ENCODE measurements around the gene GRAP2. TPM values are rescaled to one million over a fixed set of nuclear protein-coding genes. Genes with fewer than 3 reads are reported as not detected.

The GRAP2 gene
- total and polyA plus RNA-seq, 2 donors: 1.7 to 3.2 TPM

DNA sequence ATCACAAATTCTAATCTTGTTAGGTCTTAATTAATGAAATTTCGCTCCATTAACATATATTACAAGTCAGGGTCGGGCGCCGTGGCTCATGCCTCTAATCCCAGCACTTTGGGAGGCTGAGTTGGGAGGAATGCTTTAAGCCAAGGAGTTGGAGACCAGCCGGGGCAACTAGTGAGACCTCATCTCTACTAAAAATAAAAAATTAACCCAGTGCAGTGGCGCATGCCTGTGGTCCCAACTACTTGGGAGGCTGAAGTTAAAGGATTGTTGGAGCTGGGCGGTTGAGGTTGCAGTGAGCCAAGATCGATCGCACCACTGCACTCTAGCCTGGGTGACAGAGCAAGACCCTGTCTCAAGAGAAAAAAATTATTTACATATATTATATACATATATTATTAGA, 61.2 kb downstream of the GRAP2 start:
- Histone ChIP-seq H3K27ac (ENCODE audit: low read depth) (no peak overlapping the region), H3K36me3 (ENCODE audit: insufficient read depth) (no peaks in the 10 kb centered on the region), H3K4me1 (ENCODE audit: insufficient read depth) (no peaks in the 10 kb centered on the region), H3K4me3 (ENCODE audit: low read depth, low read length) (no peak overlapping the region)
- 97% methylated on average over 9 of the region's 9 CpGs for WGBS
- no peak for DNase-seq (ENCODE audit: extremely low spot score)

DNA sequence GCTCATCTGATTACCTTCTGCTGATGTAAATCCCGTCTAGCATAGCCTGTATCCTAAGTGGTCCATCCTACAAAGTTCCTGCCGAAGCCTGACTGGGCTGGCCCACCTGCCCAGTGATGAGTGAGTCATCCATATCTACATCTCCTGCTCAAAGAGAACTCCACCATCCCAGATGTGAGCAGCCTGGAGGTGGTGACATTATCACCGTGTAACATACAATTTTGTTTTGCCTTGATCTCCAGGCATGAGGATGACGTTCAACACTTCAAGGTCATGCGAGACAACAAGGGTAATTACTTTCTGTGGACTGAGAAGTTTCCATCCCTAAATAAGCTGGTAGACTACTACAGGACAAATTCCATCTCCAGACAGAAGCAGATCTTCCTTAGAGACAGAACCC, 64.9 kb downstream of the GRAP2 start:
- H3K36me3 ChIP-seq (ENCODE audit: insufficient read depth): no peaks in the 10 kb centered on the region
- H3K4me3 ChIP-seq (ENCODE audit: low read depth, low read length): no peak overlapping the region
- no peak for DNase-seq (ENCODE audit: extremely low spot score)
- 67% methylated on average over 5 of the region's 5 CpGs for whole genome bisulfite sequencing
- H3K27ac ChIP-seq (ENCODE audit: low read depth): no peak overlapping the region
- H3K4me1 ChIP-seq (ENCODE audit: insufficient read depth): no peaks in the 10 kb centered on the region

DNA sequence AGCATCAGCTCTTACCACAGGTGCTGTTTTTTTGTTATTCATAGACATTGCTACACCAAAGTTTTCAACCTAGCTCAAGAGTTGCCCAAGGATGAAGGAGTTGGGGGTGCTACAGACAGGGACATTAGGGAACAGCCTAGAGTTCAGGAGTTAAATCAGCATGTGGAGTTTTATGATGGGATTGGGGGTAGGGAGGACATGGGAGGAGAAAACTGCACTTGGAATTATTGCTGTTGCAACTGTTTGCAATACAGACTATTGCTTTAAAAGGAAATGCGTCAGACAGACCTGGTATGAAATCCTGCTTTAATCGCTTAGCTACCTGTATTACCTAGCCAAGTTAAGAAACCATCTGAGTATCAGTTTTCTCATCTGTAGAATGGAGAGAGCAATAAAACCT, 65.6 kb downstream of the GRAP2 start:
- Histone ChIP-seq H3K27ac (ENCODE audit: low read depth) (no peak overlapping the region), H3K36me3 (ENCODE audit: insufficient read depth) (no peaks in the 10 kb centered on the region), H3K4me1 (ENCODE audit: insufficient read depth) (no peaks in the 10 kb centered on the region), H3K4me3 (ENCODE audit: low read depth, low read length) (no peak overlapping the region)
- DNase-seq (ENCODE audit: extremely low spot score): no peak
- 85% methylated on average over 2 of the region's 2 CpGs for WGBS

DNA sequence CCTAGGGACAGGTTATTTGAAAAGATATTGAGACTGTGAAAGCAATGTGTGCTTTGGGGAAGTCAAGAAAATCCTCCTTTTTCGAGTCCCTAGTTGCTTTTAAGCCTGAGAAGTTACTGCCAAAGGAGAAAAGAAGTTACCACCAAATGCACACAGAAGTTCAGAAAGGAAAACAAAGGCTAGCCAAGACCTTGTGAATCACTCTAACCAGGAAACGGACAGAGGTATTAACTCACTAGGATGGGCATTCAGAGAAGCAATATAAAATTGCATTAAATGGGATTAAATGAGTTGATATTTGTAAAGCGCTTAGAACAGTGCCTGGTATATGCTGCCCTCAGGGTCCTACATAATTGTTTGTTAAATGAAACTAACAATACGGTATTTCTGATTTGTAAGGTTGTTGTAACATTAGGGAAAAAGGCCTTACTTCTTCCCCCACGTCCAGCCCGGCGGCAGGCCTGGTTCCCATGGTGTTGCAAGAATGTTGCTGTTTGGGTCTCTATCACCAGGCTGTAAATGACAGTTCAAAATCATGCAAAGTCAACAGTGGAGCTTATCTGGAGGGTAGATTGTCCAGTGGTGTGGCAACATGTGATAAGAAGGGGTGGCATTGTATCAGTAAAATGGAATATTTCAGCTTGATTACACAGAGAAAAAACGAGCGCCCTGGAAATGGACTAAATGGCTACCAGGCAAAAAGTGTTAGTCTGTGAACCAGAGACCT, 66.4 kb downstream of the GRAP2 start:
- H3K27ac ChIP-seq (ENCODE audit: low read depth): peak overlapping the region; percentile 47
- 75% methylated on average over 9 of the region's 9 CpGs for WGBS
- no peak overlapping the region for H3K4me3 ChIP-seq (ENCODE audit: low read depth, low read length)
- no peak for DNase-seq (ENCODE audit: extremely low spot score)
- no peaks in the 10 kb centered on the region for H3K36me3 ChIP-seq (ENCODE audit: insufficient read depth)
- H3K4me1 ChIP-seq (ENCODE audit: insufficient read depth): no peaks in the 10 kb centered on the region

DNA sequence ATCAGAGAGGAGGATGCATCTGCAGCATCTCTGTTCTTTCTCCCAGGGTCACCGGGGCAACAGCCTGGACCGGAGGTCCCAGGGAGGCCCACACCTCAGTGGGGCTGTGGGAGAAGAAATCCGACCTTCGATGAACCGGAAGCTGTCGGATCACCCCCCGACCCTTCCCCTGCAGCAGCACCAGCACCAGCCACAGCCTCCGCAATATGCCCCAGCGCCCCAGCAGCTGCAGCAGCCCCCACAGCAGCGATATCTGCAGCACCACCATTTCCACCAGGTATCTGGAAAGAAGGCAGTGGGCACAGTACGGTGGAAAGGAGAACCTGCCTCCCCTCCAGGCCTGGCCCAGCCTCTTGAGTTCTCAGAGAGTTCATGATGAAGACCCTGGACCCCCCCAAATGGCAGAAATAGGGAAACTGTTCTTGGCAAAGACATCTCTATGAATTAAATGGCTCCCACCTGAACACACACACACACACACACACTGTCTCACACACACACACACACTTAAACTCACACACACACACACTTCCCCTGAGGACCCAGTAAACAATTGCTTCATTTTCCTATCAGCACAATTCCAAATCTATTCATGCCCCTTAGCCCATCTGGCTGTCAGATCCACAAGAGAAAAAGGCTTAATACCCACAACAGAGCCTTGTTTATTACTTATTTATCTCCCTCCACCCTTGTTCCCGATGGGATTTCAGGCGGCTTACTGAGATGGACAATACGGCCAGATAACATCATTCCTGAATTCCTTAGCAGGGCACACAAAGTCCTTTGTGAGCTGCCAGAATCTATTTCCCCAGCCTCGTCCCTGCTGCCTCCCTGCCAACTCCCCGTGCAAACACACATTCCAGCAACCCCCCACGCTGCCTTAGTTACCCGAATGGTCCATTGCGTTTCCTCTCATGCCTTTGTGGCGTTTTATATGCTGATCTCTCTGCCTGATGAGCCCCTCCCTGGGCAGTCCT, 67.4 kb downstream of the GRAP2 start:
- Histone ChIP-seq H3K36me3 (ENCODE audit: insufficient read depth) (no peaks in the 10 kb centered on the region), H3K27ac (ENCODE audit: low read depth) (no peak overlapping the region), H3K4me3 (ENCODE audit: low read depth, low read length) (no peak overlapping the region), H3K4me1 (ENCODE audit: insufficient read depth) (no peaks in the 10 kb centered on the region)
- 56% methylated on average over 20 of the region's 20 CpGs for WGBS
- DNase-seq (ENCODE audit: extremely low spot score): no peak

DNA sequence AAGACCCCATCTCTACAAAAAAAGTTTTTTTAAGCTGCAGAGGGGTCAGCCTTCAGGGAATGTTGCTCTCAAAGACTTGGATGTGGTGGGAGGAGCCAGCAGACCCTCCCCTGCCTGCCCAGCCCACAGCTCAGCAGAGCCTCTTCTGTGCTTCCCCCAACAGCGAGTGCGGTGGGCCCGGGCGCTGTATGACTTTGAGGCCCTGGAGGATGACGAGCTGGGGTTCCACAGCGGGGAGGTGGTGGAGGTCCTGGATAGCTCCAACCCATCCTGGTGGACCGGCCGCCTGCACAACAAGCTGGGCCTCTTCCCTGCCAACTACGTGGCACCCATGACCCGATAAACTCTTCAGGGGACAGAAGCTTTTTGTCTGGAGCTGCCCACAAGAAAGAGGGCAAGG, 69.9 kb downstream of the GRAP2 start:
- Histone ChIP-seq H3K36me3 (ENCODE audit: insufficient read depth) (no peaks in the 10 kb centered on the region), H3K27ac (ENCODE audit: low read depth) (no peak overlapping the region), H3K4me3 (ENCODE audit: low read depth, low read length) (no peak overlapping the region), H3K4me1 (ENCODE audit: insufficient read depth) (no peaks in the 10 kb centered on the region)
- no peak for DNase-seq (ENCODE audit: extremely low spot score)
- 89% methylated on average over 10 of the region's 10 CpGs for WGBS

DNA sequence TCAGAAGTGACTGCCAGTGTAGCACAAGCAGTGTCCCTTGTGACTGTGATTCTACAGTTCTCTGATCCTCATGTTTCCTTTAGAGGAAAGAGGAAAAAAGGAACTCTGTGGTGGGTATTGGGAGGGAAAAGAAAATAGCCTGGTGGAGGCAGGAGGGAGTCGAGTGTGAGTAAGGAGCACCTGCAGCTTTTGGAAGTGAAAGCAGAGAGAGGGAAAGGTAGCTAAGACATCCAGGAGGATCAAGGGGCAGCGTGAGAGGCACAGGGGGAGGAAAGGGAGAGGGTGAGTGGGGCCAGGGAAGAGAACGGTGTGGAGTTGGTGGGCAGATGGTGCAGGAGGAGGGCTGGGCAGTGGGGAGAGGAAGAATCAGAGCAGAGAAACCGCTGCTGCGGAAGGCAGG, 71.8 kb downstream of the GRAP2 start:
- no peak for DNase-seq (ENCODE audit: extremely low spot score)
- Histone ChIP-seq H3K4me3 (ENCODE audit: low read depth, low read length) (no peak overlapping the region), H3K27ac (ENCODE audit: low read depth) (no peak overlapping the region), H3K36me3 (ENCODE audit: insufficient read depth) (no peaks in the 10 kb centered on the region), H3K4me1 (ENCODE audit: insufficient read depth) (no peaks in the 10 kb centered on the region)
- WGBS: 64% methylated on average over 5 of the region's 5 CpGs

DNA sequence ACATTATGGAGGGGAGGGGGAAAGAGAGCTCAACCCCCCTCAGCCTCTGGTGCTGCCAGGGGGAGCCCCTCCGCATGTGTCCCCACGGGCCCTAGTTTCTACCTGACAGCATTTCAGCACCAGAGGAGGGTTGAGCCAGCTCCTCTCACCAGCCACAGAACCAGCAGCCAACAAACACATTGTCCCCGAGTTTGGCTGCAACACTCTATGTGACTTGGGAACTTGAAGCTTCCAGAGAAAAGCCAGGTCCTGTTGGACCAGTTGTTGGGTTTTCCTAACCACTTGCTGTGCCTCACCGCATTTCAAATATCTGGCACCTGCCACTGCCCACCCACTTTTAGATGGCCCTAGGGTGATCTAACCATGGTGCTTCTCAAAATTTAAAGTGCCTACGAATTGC, 72.8 kb downstream of the GRAP2 start:
- WGBS: 78% methylated on average over 5 of the region's 5 CpGs
- H3K36me3 ChIP-seq (ENCODE audit: insufficient read depth): no peaks in the 10 kb centered on the region
- no peak for DNase-seq (ENCODE audit: extremely low spot score)
- H3K27ac ChIP-seq (ENCODE audit: low read depth): no peak overlapping the region
- H3K4me3 ChIP-seq (ENCODE audit: low read depth, low read length): no peak overlapping the region
- no peaks in the 10 kb centered on the region for H3K4me1 ChIP-seq (ENCODE audit: insufficient read depth)

DNA sequence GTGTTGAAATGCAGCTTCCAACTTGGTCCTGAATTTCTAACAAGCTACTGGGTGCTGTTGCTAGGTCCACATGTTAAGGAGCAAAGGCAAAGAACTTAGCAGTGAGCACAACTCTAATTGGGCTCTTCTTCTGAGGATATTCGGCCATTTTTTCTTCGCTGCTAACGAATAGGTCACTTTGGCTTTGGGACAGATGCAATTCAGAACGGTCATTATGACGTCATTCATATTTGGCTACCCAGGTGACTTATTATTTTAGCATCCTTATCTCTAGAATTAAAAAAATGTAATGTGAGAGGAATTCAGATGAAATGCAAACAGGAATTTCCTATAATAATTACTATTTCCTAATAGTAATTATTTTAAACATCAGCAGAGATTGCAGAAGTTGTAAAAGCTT, 73.2 kb downstream of the GRAP2 start:
- H3K4me3 ChIP-seq (ENCODE audit: low read depth, low read length): no peak overlapping the region
- 79% methylated on average over 5 of the region's 5 CpGs for WGBS

DNA sequence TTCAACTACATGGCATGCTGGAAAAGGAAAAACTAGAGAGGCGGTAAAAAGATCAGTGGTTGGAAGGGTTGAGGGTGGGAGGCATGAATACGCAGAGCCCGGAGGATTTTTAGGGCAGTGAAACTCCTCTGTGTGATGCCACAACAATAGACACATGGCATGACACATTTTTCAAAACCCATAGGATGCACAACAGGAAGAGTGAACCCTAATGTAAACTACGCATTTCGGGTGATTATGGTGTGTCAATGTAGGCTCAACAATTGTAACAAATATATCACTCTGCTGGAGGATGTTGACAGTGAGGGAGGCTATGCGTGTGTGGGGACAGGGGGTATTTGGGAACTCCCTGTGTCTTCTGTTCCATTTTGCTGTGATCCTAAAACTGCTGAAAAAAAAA, 78.2 kb downstream of the GRAP2 start:
- Histone ChIP-seq H3K4me3 (ENCODE audit: low read depth, low read length) (no peak overlapping the region), H3K27ac (ENCODE audit: low read depth) (no peak overlapping the region), H3K36me3 (ENCODE audit: insufficient read depth) (no peaks in the 10 kb centered on the region), H3K4me1 (ENCODE audit: insufficient read depth) (no peaks in the 10 kb centered on the region)
- 80% methylated on average over 6 of the region's 6 CpGs for WGBS
- DNase-seq (ENCODE audit: extremely low spot score): no peak

More for the DNA sequence above, 73.2 kb downstream of the GRAP2 start:
- Histone ChIP-seq H3K27ac (ENCODE audit: low read depth) (no peak overlapping the region), H3K36me3 (ENCODE audit: insufficient read depth) (no peaks in the 10 kb centered on the region), H3K4me1 (ENCODE audit: insufficient read depth) (no peaks in the 10 kb centered on the region)
- DNase-seq (ENCODE audit: extremely low spot score): no peak

DNA sequence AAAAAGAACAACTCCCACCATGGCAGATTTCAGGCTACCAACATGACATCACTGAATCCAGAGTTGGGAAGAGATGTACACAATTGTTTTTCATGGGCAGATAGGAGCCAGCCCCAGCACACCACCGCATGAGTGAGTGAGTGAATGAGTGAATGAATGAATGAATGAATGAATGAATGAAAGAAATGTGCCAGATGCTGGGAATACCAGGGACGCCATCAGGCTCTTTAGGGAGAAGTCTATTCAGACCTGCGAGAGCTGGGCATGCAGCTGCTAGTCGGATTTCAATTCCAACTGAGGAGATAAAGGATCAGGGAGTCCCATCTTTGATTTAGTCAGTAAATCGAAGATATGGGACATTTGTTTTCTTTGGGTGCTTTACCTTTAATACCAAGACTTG, 78.6 kb downstream of the GRAP2 start:
- no peak for DNase-seq (ENCODE audit: extremely low spot score)
- Histone ChIP-seq H3K36me3 (ENCODE audit: insufficient read depth) (no peaks in the 10 kb centered on the region), H3K4me1 (ENCODE audit: insufficient read depth) (no peaks in the 10 kb centered on the region), H3K27ac (ENCODE audit: low read depth) (no peak overlapping the region), H3K4me3 (ENCODE audit: low read depth, low read length) (no peak overlapping the region)
- WGBS: 84% methylated on average over 5 of the region's 5 CpGs

DNA sequence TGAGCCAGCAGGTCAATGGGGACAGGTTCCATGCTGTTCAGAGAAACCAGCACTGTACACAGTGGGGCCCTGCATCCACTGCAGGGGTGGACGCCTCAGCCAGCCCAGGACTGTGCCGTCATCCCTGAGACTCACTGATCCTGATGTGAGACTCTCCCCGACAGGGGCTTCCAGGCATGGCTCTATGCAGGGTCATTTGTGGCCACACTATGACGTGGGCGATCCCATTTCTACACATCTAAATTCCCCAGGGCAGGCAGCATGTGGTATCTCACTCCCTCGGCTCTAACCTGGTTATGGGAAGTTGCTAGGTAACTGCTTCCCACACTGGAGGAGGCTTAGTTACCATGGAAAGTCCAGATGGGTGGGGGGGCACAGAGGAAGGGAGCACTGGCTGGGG, 79.7 kb downstream of the GRAP2 start:
- no peak overlapping the region for H3K27ac ChIP-seq (ENCODE audit: low read depth)
- no peaks in the 10 kb centered on the region for H3K4me1 ChIP-seq (ENCODE audit: insufficient read depth)
- DNase-seq (ENCODE audit: extremely low spot score): no peak
- H3K4me3 ChIP-seq (ENCODE audit: low read depth, low read length): no peak overlapping the region
- WGBS: 59% methylated on average over 6 of the region's 6 CpGs
- no peaks in the 10 kb centered on the region for H3K36me3 ChIP-seq (ENCODE audit: insufficient read depth)

DNA sequence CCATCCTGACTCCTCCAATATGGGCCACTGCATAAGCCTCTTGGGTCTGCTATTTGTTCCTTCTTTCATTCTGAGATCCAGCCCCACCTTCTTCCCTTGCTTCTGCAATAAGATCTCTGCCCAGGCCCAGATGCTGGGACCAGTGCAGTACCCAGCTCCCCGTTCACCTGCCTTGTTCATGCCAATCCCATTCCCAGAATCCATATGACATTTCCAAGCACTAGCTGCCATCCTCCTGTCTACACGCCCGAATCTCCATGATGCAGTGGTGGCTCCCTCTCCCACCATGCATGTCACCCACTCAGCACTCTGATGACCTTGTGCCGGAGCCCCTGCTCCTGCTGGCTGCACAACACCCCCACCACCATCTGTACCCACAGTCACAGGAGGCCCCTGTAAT, 82.5 kb downstream of the GRAP2 start:
- WGBS: 93% methylated on average over 4 of the region's 4 CpGs
- DNase-seq (ENCODE audit: extremely low spot score): no peak
- Histone ChIP-seq H3K36me3 (ENCODE audit: insufficient read depth) (no peaks in the 10 kb centered on the region), H3K4me1 (ENCODE audit: insufficient read depth) (no peaks in the 10 kb centered on the region), H3K4me3 (ENCODE audit: low read depth, low read length) (no peak overlapping the region), H3K27ac (ENCODE audit: low read depth) (no peak overlapping the region)

DNA sequence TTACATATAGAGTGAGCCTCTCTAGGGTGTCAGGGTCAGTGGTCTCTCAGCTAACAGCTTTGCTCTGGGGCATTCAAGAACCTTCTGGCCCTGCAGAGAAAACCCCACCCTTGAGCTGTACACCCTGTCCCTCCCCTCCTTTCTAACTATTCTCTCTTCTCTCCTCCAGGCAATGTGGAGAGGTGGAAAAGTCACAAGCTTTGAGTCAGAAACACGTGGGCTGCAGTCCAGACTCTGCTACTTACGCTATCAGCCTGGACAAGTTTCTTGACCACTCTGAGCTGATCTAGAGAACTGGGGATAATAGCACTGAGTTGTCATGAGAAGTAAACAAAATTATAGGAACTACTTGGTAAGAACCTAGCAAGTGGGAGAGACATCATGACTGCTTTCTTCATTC, 83.1 kb downstream of the GRAP2 start:
- H3K36me3 ChIP-seq (ENCODE audit: insufficient read depth): no peaks in the 10 kb centered on the region
- no peak overlapping the region for H3K27ac ChIP-seq (ENCODE audit: low read depth)
- no peaks in the 10 kb centered on the region for H3K4me1 ChIP-seq (ENCODE audit: insufficient read depth)
- H3K4me3 ChIP-seq (ENCODE audit: low read depth, low read length): no peak overlapping the region
- 47% methylated on average over 2 of the region's 2 CpGs for WGBS
- no peak for DNase-seq (ENCODE audit: extremely low spot score)
